Measurements from ENCODE around the gene NOS1AP.
"Not testable (repeated sequence)": the region's sequence is repeated elsewhere in the genome, so short reads cannot be mapped to it uniquely, and the experiment has no call there.

Gene NOS1AP

GRCh38 chr1:162171111-162171510 lies 101.6 kb downstream of the NOS1AP start:
- DNase-seq, result no peak

GRCh38 chr1:162172311-162173102 lies 103.0 kb downstream of the NOS1AP start:
- no peak for DNase-seq

GRCh38 chr1:162173607-162174006 lies 104.1 kb downstream of the NOS1AP start:
- not testable (repeated sequence) for DNase-seq

DNA sequence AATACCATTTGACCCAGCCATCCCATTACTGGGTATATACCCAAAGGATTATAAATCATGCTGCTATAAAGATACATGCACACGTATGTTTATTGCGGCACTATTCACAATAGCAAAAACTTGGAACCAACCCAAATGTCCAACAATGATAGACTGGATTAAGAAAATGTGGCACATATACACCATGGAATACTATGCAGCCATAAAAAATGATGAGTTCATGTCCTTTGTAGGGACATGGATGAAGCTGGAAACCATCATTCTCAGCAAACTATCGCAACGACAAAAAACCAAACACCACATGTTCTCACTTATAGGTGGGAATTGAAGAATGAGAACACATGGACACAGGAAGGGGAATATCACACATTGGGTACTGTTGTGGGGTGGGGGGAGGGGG lies 104.5 kb downstream of the NOS1AP start:
- DNase-seq, result not testable (repeated sequence)

- DNase-seq, result no peak
Observed at GRCh38 chr1:162175379-162176081, 106.0 kb downstream of the NOS1AP start.

- DNase-seq, result no peak
Observed at GRCh38 chr1:162177126-162177525, 107.6 kb downstream of the NOS1AP start.

DNA sequence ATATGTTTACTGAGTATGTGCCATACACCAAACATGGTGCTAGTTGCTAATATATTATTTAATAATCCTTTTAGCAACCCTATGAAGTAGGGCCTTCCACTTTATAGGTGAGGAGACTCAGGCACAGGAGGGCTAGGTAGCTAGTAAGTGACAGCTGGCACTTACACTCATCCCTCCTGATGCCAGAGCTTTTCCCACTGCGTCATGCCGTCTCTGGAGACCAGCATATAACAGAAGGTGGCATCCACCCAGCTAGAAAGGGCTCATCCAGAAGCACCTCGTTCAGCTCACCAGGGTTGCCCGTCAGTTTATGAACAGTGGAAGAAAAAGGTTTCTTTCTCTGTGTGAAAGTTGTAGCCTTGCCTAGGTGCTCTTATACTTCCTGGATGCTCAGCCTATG lies 108.9 kb downstream of the NOS1AP start:
- no peak for DNase-seq

- DNase-seq, result no peak
Observed at GRCh38 chr1:162179121-162179520, 109.6 kb downstream of the NOS1AP start.

- DNase-seq, result no peak
Observed at GRCh38 chr1:162180813-162181212, 111.3 kb downstream of the NOS1AP start.

GRCh38 chr1:162182090-162182489 lies 112.6 kb downstream of the NOS1AP start:
- no peak for DNase-seq

DNA sequence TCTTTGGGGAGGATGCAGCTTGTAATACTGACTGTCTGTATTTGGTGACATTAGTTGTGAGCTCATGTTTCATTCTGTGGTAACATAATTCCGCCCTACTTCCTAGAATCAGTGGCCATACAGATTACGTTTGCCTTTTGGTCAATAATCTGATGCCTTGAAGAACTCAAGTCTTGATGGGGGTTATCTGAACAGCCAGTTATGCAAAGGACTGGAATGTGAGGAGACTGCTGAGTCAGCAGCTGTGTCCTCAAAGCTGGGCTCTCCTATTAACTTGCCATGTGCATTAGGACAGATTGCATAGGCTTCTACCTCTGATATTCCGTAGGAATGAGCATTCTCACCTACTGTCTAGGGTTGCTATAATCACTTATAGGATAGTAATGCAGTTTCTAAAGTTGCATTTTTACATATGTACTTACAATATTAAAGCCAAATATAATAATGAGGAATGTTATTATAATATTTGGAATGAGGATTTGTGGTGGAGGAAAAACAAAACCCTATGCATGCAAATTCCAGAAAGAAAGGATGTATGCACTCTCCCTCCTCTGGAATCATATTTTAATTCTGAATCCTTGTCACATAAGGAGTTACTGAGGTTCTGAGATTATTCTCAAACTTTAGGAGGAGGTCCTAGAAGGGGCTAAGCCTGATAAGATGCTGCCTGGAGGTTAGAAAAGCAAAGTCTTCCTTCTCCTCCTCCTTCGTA lies 116.0 kb downstream of the NOS1AP start:
- no peak for DNase-seq

- DNase-seq, result no peak
Observed at GRCh38 chr1:162186026-162186374, 116.5 kb downstream of the NOS1AP start.

GRCh38 chr1:162186406-162186805 lies 116.9 kb downstream of the NOS1AP start:
- no peak for DNase-seq

DNA sequence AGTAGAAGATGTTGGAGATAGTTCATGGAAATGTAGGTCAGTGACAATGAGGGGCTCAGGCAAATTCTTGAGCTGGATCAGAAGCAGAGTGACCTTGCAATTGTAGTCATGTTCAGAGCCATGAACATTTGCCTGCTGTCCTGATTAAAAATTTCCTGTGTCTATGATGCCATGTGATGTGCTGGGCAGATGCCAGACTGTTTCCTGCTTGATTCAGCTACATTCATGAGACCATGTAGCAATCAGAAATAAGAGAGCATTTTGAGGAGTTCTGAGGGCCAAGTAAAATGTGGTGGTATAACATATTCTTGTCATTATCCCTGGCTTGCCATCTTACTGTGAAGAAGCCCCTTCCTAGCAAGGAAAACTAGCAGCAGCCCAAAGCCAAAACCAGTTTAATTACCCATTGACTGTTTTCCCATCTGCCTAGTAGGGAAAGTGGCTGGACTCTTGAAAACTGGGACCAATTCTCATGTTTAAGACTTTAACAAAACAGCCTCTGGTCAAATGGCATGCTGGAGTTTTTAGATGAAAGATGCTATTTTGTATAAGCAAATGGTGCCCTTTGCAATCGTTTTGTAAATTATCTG lies 118.3 kb downstream of the NOS1AP start:
- no peak for DNase-seq

GRCh38 chr1:162189345-162189744 lies 119.9 kb downstream of the NOS1AP start:
- no peak for DNase-seq

- DNase-seq, result no peak
Observed at GRCh38 chr1:162191396-162192305, 122.2 kb downstream of the NOS1AP start.

DNA sequence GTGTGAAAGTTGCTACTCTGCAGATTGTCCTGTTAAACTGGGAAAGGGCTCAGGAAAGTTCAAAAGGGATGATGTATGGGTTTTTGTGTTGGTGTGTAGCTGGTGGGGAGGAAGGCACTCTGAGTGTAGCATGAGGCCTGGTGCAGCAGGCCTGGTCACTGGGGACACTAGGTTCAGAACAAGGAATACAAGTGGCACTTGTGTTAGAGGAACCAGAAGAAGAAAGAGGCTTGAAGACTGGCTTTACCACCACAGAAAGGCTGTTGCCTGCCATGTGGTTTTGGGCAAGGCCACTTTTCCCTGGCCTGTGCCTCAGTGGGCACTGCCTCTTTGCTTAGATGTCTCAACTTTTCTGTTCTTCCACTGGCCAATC lies 122.8 kb downstream of the NOS1AP start:
- DNase-seq, result no peak

DNA sequence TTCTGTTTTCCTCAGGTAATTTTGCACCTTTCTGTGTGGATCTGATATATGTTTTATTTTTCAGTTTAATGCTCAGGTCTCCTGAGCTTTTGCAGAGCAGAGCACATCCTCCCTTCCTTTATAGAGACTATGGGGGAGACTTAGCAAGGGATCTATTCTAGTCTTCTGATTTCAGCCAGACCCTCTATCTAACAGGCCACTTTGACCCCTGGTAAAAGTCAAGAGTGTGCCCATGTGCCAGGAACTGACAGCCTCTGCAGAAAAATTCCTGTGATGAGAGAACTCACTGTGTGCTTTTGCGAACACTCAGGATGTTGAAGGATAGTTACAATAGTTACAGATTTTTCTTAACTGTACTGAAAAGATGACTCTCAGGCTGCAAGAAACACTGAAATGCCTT lies 123.3 kb downstream of the NOS1AP start:
- no peak for DNase-seq

GRCh38 chr1:162193221-162193620 lies 123.7 kb downstream of the NOS1AP start:
- DNase-seq, result no peak

DNA sequence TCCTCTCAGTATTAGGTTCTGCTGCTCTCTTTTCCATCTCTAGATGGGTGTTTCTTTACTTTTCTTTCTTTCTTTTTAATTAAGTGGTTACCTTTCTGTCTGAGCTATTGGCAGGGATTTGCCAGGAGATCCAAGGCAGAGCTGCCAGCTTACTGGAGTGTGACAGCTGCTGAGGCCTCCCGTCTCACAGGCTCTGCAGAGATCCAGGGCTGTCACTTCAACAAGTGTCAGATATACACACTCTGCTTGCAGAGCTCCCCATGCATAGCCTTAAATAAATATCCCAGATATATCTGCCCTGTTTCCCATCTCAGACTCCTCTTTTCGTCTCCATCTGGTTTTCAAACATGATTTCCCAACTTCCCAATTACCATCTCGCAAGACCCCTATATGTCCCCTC lies 124.3 kb downstream of the NOS1AP start:
- no peak for DNase-seq

DNA sequence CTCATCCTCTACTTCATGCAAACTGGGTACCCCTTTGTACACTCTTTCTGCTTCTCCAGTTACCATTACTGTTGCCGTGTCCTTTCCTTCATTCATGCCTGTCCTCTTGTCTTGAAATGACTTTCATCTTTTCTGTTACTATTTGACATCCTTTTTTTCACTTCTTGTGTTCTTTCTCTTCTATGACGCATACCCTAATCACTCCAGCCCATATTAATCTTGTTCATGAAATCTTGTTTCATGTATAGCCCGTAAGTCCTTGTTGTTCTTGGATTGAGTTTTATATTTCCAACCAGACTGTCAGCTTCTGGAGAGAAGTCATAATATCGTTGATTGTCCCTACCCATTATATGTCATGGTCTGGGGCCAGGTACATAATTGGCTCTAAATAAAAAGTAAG lies 126.1 kb downstream of the NOS1AP start:
- DNase-seq, result no peak

- DNase-seq, result no peak
Observed at GRCh38 chr1:162196387-162196786, 126.9 kb downstream of the NOS1AP start.
